B cell (primary cell): Measurements from ENCODE around the gene RERE.

Source experiments
- EZH2 ChIP-seq: IDR thresholded peaks from 2 replicates; pipeline ENCODE4 v1.6.1; 2012; ENCODE audit warnings: borderline replicate concordance, low read depth, mild to moderate bottlenecking, moderate library complexity, low read length; ENCODE audit not compliant: insufficient read depth, poor library complexity, severe bottlenecking
- TF ChIP-seq, protein P1 (sequence below): fragments of 200-600 bp; IDR thresholded peaks from one replicate; pipeline ENCODE4 v1.8.0; 2022; ENCODE audit warnings: antibody characterized with exemption, mild to moderate bottlenecking

DNA sequence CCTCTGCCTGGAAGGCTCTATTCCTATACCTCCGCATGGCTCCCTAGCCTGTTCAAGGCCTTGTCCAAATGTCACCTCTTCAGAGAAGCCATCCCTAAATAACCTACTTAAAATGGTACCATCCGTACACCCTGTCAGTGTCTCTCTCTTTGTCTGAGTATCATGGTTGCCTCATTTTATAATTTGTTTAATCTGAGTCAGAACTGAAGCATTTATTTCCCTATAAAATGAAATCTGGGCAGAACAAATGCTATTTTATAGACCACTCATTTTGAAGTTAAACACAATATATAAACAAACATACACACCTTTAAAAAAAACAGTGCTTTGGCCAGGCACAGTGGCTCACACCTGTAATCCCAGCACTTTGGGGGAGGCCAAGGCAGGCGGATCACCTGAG lies 30.2 kb downstream of the RERE start:
- TF ChIP-seq, protein P1, sequence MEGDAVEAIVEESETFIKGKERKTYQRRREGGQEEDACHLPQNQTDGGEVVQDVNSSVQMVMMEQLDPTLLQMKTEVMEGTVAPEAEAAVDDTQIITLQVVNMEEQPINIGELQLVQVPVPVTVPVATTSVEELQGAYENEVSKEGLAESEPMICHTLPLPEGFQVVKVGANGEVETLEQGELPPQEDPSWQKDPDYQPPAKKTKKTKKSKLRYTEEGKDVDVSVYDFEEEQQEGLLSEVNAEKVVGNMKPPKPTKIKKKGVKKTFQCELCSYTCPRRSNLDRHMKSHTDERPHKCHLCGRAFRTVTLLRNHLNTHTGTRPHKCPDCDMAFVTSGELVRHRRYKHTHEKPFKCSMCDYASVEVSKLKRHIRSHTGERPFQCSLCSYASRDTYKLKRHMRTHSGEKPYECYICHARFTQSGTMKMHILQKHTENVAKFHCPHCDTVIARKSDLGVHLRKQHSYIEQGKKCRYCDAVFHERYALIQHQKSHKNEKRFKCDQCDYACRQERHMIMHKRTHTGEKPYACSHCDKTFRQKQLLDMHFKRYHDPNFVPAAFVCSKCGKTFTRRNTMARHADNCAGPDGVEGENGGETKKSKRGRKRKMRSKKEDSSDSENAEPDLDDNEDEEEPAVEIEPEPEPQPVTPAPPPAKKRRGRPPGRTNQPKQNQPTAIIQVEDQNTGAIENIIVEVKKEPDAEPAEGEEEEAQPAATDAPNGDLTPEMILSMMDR = no peak
- no peak for TF ChIP-seq EZH2
